K562 (cell line): Measurements from ENCODE around the gene NUP88. TPM values are rescaled to one million over a fixed set of nuclear protein-coding genes. Genes with fewer than 3 reads are reported as not detected.

Source experiments
- ATAC-seq: fragments of 200-7000 bp; cut with Tn5 transposase; 3 replicates; pipeline ENCODE4 v1.9.1; 2020; ENCODE audit warnings: moderate library complexity
- BruUV-seq: library from RNA; stranded (reverse); fragments of 400-500 nt; replicated peaks from 2 replicates; lab custom pipeline; 2021; lab: Mats Ljungman, UMichigan
- CTCF ChIA-PET: fragments of 300-600 bp; formaldehyde crosslinking; extraction: SDS; loops from one replicate; lab custom pipeline; 2021; ENCODE audit warnings: low intra/inter-chr PET ratio; lab: Yijun Ruan, JAX
- POLR2A ChIA-PET: fragments of 300-600, 350-650 bp; sonication (Branson Sonifier 250); formaldehyde crosslinking; extraction: SDS; loops from one replicate; lab custom pipeline; 2021; ENCODE audit warnings: antibody characterized with exemption, inconsistent platforms; lab: Yijun Ruan, JAX
- DNase-seq, 4 experiments: peaks; one replicate each; pipeline versions ENCODE4 v3.0.0 to v3.0.0-alpha.2; 2011 to 2018; ENCODE audit warnings: low spot score in 3 of 4, mixed read lengths in 3 of 4; ENCODE audit errors: extremely low read depth in 1 of 4
- FAIRE-seq: peaks from 2 replicates; lab custom pipeline; 2011; peaks lifted over from hg19 to GRCh38; lab: Jason Lieb, UNC
- H2AFZ ChIP-seq: 2 replicates; pipeline ENCODE4 v1.6.0; 2011; ENCODE audit warnings: low read depth, low read length, control low read depth, inconsistent platforms
- H3K27ac ChIP-seq: fragments of 200-600 bp; 3 replicates; pipeline ENCODE4 v1.8.0; 2011; ENCODE audit warnings: low read depth, mild to moderate bottlenecking, control low read depth, inconsistent platforms, low read length, moderate library complexity, mixed read lengths; ENCODE audit errors: extremely low read depth
- H3K27me3 ChIP-seq, 2 experiments: fragments of 300-600 bp in 1 of 2; 2 replicates in 1 of 2; 3 replicates in 1 of 2; pipeline versions ENCODE4 v1.6.0 to v1.8.0; 2011; ENCODE audit warnings: inconsistent platforms in 2 of 2, low read length in 2 of 2, mild to moderate bottlenecking in 1 of 2, mixed read lengths in 1 of 2, moderate library complexity in 1 of 2; ENCODE audit not compliant: control insufficient read depth in 2 of 2, insufficient read depth in 2 of 2
- H3K36me3 ChIP-seq: fragments of 300-600 bp; 3 replicates; pipeline ENCODE4 v1.8.0; 2011; ENCODE audit warnings: mild to moderate bottlenecking, low read length, inconsistent platforms; ENCODE audit not compliant: control insufficient read depth, insufficient read depth
- H3K4me1 ChIP-seq, 2 experiments: fragments of 200-600 bp in 1 of 2; replicated peaks in 1 of 2; 2 replicates in 1 of 2; 3 replicates in 1 of 2; pipeline versions ENCODE4 v1.5.1 to v1.8.0; 2011; ENCODE audit warnings: inconsistent platforms in 2 of 2, low read length in 2 of 2, mild to moderate bottlenecking in 1 of 2, mixed read lengths in 1 of 2, moderate library complexity in 1 of 2; ENCODE audit not compliant: control insufficient read depth in 2 of 2, insufficient read depth in 2 of 2
- H3K4me2 ChIP-seq: 2 replicates; pipeline ENCODE4 v1.6.1; 2011; ENCODE audit warnings: low read length, control low read depth, inconsistent platforms, mixed read lengths; ENCODE audit not compliant: insufficient read depth
- H3K4me3 ChIP-seq: fragments of 200-600 bp; sonication (generic), shearing (Covaris generic); 2 replicates; pipeline ENCODE4 v1.5.1; 2016; ENCODE audit warnings: control low read depth, inconsistent platforms
- H3K79me2 ChIP-seq: fragments of 200-600 bp; 3 replicates; pipeline ENCODE4 v1.8.0; 2011; ENCODE audit warnings: low read length, inconsistent platforms; ENCODE audit not compliant: control insufficient read depth, insufficient read depth
- H3K9ac ChIP-seq, 2 experiments: 2 replicates each; pipeline versions ENCODE4 v1.6.0 to v1.6.1; 2011; ENCODE audit warnings: low read depth in 2 of 2, low read length in 2 of 2, control low read depth in 1 of 2, inconsistent platforms in 1 of 2, mild to moderate bottlenecking in 1 of 2, mixed read lengths in 1 of 2; ENCODE audit not compliant: insufficient read depth in 1 of 2
- H3K9me1 ChIP-seq: one replicate; pipeline ENCODE4 v1.6.0; 2011; ENCODE audit warnings: inconsistent platforms, mild to moderate bottlenecking, low read length, moderate library complexity; ENCODE audit not compliant: control insufficient read depth, insufficient read depth
- H3K9me3 ChIP-seq: replicated peaks from 2 replicates; pipeline ENCODE4 v1.5.1; 2011; ENCODE audit warnings: low read depth, low read length, inconsistent platforms; ENCODE audit not compliant: control insufficient read depth, insufficient read depth
- H4K20me1 ChIP-seq: replicated peaks from 2 replicates; pipeline ENCODE4 v1.6.1; 2011; ENCODE audit warnings: low read length, inconsistent platforms, mixed read lengths; ENCODE audit not compliant: control insufficient read depth, insufficient read depth
- BRD4 ChIP-seq: fragments of 200-600 bp; sonication (generic); IDR thresholded peaks from 2 replicates; pipeline ENCODE4 v1.6.1; 2017; ENCODE audit warnings: inconsistent platforms
- CBFB ChIP-seq: sonication (generic); formaldehyde crosslinking; IDR thresholded peaks from 2 replicates; pipeline ENCODE4 v1.4.0; 2020; ENCODE audit warnings: mild to moderate bottlenecking, missing genetic modification reagents
- FOXJ3 ChIP-seq: sonication (generic); formaldehyde crosslinking; IDR thresholded peaks from 2 replicates; pipeline ENCODE4 v1.4.0; 2020; ENCODE audit warnings: mild to moderate bottlenecking, missing genetic modification reagents
- HOXB6 ChIP-seq: fragments of 250-450 bp; sonication (Bioruptor Pico); IDR thresholded peaks from 2 replicates; pipeline ENCODE4 v1.5.1; 2022; ENCODE audit warnings: mild to moderate bottlenecking, borderline replicate concordance
- KLF10 ChIP-seq: fragments of 250-450 bp; sonication (Bioruptor Pico); IDR thresholded peaks from 2 replicates; pipeline ENCODE4 v1.6.1; 2021; ENCODE audit warnings: matching md5 sums
- LARP7 ChIP-seq: fragments of 450-650 bp; IDR thresholded peaks from 2 replicates; pipeline ENCODE4 v1.6.1; 2016
- MCM2 ChIP-seq: fragments of 450-650 bp; IDR thresholded peaks from 2 replicates; pipeline ENCODE4 v1.6.1; 2017; ENCODE audit warnings: low read depth, mild to moderate bottlenecking
- PHF21A ChIP-seq: fragments of 450-650 bp; IDR thresholded peaks from 2 replicates; pipeline ENCODE4 v1.6.1; 2017; ENCODE audit warnings: low read depth, borderline replicate concordance
- TBL1XR1 ChIP-seq, 2 experiments: IDR thresholded peaks; 2 replicates each; pipeline ENCODE4 v1.6.1; 2012; ENCODE audit warnings: improper control_type of control experiment in 2 of 2, low read length in 2 of 2, mild to moderate bottlenecking in 1 of 2
- XRCC3 ChIP-seq: fragments of 450-650 bp; IDR thresholded peaks from 2 replicates; pipeline ENCODE4 v1.6.1; 2017; ENCODE audit warnings: mild to moderate bottlenecking, moderate library complexity
- ZNF41 ChIP-seq: fragments of 250-450 bp; sonication (Bioruptor Pico); conservative IDR thresholded peaks from 2 replicates; pipeline ENCODE4 v1.4.0; 2020; ENCODE audit warnings: mild to moderate bottlenecking
- ZNF584 ChIP-seq: fragments of 200-800 bp; sonication (Bioruptor generic); IDR thresholded peaks from 2 replicates; pipeline ENCODE4 v1.6.1; 2016; ENCODE audit warnings: low read depth, mild to moderate bottlenecking, missing genetic modification characterization, missing compliant biosample characterization
- ZNF79 ChIP-seq: fragments of 250-450 bp; sonication (Bioruptor Pico); IDR thresholded peaks from 2 replicates; pipeline ENCODE4 v1.4.0; 2020; ENCODE audit warnings: low read depth, mild to moderate bottlenecking, moderate library complexity
- WGBS: fragments of 100-300 bp; shearing (Covaris generic); methylation state at CpG from one replicate; pipeline ENCODE4 v1.1.6; 2016; ENCODE audit warnings: low coverage, mixed read lengths; ENCODE audit not compliant: insufficient coverage; ENCODE audit errors: missing lambda C conversion rate; 5-methylcytosine and 5-hydroxymethylcytosine counted together
- in situ Hi-C: fragments of 300-500 bp; cut with MboI; formaldehyde crosslinking; loops from 4 replicates; pipeline ENCODE4 v1.15.0; 2018; ENCODE audit warnings: inconsistent platforms, mixed read lengths
- intact Hi-C: fragments of 100-400 bp; cut with micrococcal nuclease; formaldehyde crosslinking; loops from 2 replicates; pipeline ENCODE4 v1.14.2; 2022
- polyA plus RNA-seq, 8 experiments: library from polyadenylated mRNA; depleted of rRNA in 4 of 8; stranded (reverse) in 5 of 8; unstranded in 3 of 8; fragments of >200 nt; fragmentation: Nextera tagmentation in 2 of 8; fragmentation: Illumina TruSeq in 1 of 8; extraction: Ambion mirVana in 2 of 8; extraction: Trizol in 1 of 8; gene quantifications; 2 replicates each; pipeline versions ENCODE4 v1.2.1 to v1.2.3, GENCODE V29; 2011 to 2014; ENCODE audit warnings: inconsistent platforms in 1 of 8, missing spikeins in 1 of 8
- total RNA-seq, 7 experiments: library from RNA; depleted of rRNA in 6 of 7; stranded (reverse); fragments of >200 nt in 6 of 7; fragmentation: Illumina TruSeq in 2 of 7; extraction: Trizol in 2 of 7; gene quantifications; 2 replicates each; pipeline versions ENCODE4 v1.2.1 to v1.2.3, GENCODE V29; 2011 to 2021; ENCODE audit warnings: low replicate concordance in 1 of 7
- TF ChIP-seq, protein P1 (sequence below): fragments of 450-650 bp; conservative IDR thresholded peaks from 2 replicates; pipeline ENCODE4 v1.6.1; 2016; ENCODE audit warnings: missing genetic modification characterization, low read depth, mild to moderate bottlenecking, control low read depth, missing compliant biosample characterization
- TF ChIP-seq, protein P2 (sequence below): sonication (generic); formaldehyde crosslinking; IDR thresholded peaks from 2 replicates; pipeline ENCODE4 v1.9.0; 2022; ENCODE audit warnings: mild to moderate bottlenecking, missing genetic modification reagents

Gene NUP88
- total and polyA plus RNA-seq, 9 of the 15 experiments (the other 6 are each of a cell fraction or from before 2014, with no cell fraction given), result 59.9 to 160 (median 119) TPM

DNA sequence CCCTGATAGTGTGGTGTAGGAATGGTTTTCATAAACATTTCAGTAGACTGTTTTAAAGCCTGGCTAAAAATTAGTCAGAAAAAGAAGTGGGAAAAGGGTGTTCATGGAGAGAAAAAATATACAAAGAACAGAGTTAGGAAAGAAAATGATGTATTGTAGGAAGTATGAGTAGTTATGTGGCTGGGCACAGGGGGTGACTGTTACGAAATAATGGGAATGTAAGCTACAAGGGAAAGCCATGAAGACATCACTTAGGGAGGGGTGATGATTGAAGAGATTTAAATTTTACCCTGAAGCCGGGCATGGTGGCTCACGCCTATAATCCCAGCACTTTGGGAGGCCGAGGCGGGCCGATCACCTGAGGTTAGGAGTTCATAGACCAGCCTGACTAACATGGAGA, 55.3 kb downstream of the NUP88 start:
- Histone ChIP-seq H3K27ac (no peak overlapping the region), H3K36me3 (peaks cover 60% of the 10 kb centered on the region; the same call in 2 of the 3 replicates), H3K4me3 (no peak overlapping the region), H3K27me3 (no peaks in the 10 kb centered on the region), H4K20me1 (no peaks in the 10 kb centered on the region), H3K9me1 (no peaks in the 10 kb centered on the region), H3K9ac (no peak overlapping the region), H3K9me3 (no peaks in the 10 kb centered on the region), H3K4me1 (no peaks in the 10 kb centered on the region), H3K79me2 (no peaks in the 10 kb centered on the region), H3K4me2 (no peak overlapping the region), H2AFZ (no peak overlapping the region)
- DNase-seq (no peak), ATAC-seq (no peak), FAIRE-seq (no peak)
- ChIA-PET CTCF (no interaction called here), POLR2A (interaction anchor here (0.7 kb wide), 1 partner anchor 12 kb away, joined by 3 read pairs; no protein-coding TSS in a partner anchor)
- intact Hi-C loops, result no loop called here
- BruUV-seq, result no TSS peak
- TF ChIP-seq TBL1XR1 (IDR thresholded peaks at IDR 0.05; ENCODE audit: low read length in 2 of 2) (no peak), XRCC3 (no peak), ZNF79 (no peak), CBFB (CRISPR knock-in tag) (no peak), ZNF41 (CRISPR knock-in tag) (no peak), BRD4 (no peak), ZNF584 (CRISPR knock-in tag) (no peak), KLF10 (no peak), MCM2 (no peak), HOXB6 (CRISPR knock-in tag) (no peak), PHF21A (no peak), LARP7 (no peak), FOXJ3 (CRISPR knock-in tag) (no peak)
- TF ChIP-seq, protein P1, sequence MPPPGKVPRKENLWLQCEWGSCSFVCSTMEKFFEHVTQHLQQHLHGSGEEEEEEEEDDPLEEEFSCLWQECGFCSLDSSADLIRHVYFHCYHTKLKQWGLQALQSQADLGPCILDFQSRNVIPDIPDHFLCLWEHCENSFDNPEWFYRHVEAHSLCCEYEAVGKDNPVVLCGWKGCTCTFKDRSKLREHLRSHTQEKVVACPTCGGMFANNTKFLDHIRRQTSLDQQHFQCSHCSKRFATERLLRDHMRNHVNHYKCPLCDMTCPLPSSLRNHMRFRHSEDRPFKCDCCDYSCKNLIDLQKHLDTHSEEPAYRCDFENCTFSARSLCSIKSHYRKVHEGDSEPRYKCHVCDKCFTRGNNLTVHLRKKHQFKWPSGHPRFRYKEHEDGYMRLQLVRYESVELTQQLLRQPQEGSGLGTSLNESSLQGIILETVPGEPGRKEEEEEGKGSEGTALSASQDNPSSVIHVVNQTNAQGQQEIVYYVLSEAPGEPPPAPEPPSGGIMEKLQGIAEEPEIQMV (tag), result no peak
- TF ChIP-seq, protein P2, sequence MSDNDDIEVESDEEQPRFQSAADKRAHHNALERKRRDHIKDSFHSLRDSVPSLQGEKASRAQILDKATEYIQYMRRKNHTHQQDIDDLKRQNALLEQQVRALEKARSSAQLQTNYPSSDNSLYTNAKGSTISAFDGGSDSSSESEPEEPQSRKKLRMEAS (CRISPR knock-in tag), result no peak
- WGBS, result 100% methylated on average over 2 of the region's 6 CpGs
- in situ Hi-C loops, result no loop called here
